AG04450 (cell line): ENCODE measurements around the gene BCOR. TPM values are rescaled to one million over a fixed set of nuclear protein-coding genes. Genes with fewer than 3 reads are reported as not detected.

Source experiments
- CTCF ChIA-PET: fragments of 300-600, 350-600 bp; formaldehyde crosslinking; extraction: SDS; loops from one replicate; lab custom pipeline; 2022; ENCODE audit warnings: antibody characterized with exemption, inconsistent platforms; lab: Charles Lee
- POLR2A ChIA-PET: fragments of 350-600 bp; formaldehyde crosslinking; extraction: SDS; loops from one replicate; lab custom pipeline; 2021; ENCODE audit warnings: antibody characterized with exemption, inconsistent platforms; lab: Yijun Ruan, JAX
- DNase-seq: peaks from one replicate; pipeline ENCODE4 v3.0.0-alpha.2; 2011; ENCODE audit warnings: low read depth, low spot score
- H3K27ac ChIP-seq: one replicate; pipeline ENCODE4 v1.5.1; 2012; ENCODE audit warnings: low read depth, low read length, control low read depth
- H3K27me3 ChIP-seq: one replicate; pipeline ENCODE4 v1.6.0; 2012; ENCODE audit warnings: low read length; ENCODE audit not compliant: control insufficient read depth, insufficient read depth
- H3K4me3 ChIP-seq: 2 replicates; pipeline ENCODE4 v1.5.1; 2011; ENCODE audit warnings: mild to moderate bottlenecking, low read depth, low read length, control low read depth
- H3K9me3 ChIP-seq: 2 replicates; pipeline ENCODE4 v1.5.1; 2012; ENCODE audit warnings: low read length; ENCODE audit not compliant: control insufficient read depth, insufficient read depth
- polyA plus RNA-seq: library from polyadenylated mRNA; depleted of rRNA; stranded (reverse); fragments of >200 nt; gene quantifications from 2 replicates; pipeline ENCODE4 v1.2.3, GENCODE V29; 2011
- TF ChIP-seq, protein P1 (sequence below): IDR thresholded peaks from 2 replicates; pipeline ENCODE4 v1.5.1; 2011; ENCODE audit warnings: low read depth, low read length, control low read depth, inconsistent platforms

Gene BCOR
- polyA plus RNA-seq, 1 experiment = 5.4 TPM

DNA sequence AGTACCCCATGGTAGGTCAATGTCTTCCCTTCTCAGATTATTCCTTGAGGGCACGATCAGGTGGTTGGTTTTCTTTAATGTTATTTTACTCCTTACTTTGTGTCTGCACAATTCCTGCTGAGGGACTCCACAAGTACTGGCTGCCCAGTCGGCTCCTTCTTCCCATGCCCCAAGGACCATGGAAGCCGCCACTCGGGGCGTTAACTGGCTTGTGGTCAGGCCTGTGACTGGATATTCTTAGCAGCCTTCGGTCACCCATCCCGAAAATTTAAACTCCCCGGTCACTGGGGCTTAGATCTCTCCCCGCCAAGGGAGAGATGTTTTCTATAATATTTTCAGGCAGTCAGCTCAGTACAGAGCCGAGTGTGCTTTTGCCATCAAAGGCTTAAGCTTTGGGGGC lies 24.7 kb upstream of the BCOR start:
- no peak for DNase-seq
- ChIA-PET POLR2A (no interaction called here), CTCF (no interaction called here)
- Histone ChIP-seq H3K27me3 (no peaks in the 10 kb centered on the region), H3K9me3 (no peaks in the 10 kb centered on the region), H3K27ac (no peak overlapping the region), H3K4me3 (no peak overlapping the region)
- TF ChIP-seq, protein P1, sequence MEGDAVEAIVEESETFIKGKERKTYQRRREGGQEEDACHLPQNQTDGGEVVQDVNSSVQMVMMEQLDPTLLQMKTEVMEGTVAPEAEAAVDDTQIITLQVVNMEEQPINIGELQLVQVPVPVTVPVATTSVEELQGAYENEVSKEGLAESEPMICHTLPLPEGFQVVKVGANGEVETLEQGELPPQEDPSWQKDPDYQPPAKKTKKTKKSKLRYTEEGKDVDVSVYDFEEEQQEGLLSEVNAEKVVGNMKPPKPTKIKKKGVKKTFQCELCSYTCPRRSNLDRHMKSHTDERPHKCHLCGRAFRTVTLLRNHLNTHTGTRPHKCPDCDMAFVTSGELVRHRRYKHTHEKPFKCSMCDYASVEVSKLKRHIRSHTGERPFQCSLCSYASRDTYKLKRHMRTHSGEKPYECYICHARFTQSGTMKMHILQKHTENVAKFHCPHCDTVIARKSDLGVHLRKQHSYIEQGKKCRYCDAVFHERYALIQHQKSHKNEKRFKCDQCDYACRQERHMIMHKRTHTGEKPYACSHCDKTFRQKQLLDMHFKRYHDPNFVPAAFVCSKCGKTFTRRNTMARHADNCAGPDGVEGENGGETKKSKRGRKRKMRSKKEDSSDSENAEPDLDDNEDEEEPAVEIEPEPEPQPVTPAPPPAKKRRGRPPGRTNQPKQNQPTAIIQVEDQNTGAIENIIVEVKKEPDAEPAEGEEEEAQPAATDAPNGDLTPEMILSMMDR = no peak

- CTCF ChIA-PET = no interaction called here
- POLR2A ChIA-PET = no interaction called here
- no peaks in the 10 kb centered on the region for H3K9me3 ChIP-seq
- no peak overlapping the region for H3K4me3 ChIP-seq
- DNase-seq = no peak
- no peak overlapping the region for H3K27ac ChIP-seq
- TF ChIP-seq, protein P1 = no peak
- no peaks in the 10 kb centered on the region for H3K27me3 ChIP-seq
These were observed 23.9 kb upstream of the BCOR start for GRCh38 chrX:40121618-40122017.

DNA sequence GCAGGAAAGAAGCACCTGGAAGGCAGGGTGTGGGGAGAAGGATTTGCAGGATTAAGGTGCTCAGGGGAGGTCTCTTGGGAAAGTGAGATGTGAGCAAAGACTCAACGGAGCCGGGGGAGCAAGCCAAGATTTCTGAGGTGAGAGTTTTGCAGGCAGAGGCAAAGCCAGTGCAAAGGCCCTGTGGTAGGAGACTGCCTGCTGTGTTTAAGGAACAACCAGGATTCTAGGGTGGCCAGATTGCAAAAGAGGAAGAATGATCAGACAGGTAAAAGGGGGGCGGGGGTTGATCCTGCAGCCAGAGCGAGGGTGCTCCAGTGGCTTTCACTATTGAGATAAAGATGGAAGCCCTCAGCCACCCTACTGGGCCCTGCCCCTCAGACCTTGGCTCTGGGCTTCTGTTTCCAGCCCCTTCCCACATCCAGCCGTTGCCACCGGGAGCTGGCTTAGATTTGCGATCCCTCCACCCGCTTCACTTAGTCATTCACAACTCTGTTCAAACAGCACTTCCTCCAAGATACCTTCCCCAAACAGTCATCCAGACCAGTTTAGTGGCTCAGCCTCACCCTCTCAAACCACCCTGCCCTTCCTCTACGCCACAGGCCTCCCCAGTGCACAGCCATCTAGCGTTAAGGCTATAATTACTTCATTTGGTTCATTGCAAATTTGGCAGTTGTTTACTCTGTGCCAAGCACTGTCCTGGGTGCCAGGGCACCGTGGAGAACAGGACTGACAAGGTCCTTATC lies 23.3 kb upstream of the BCOR start:
- TF ChIP-seq, protein P1 = no peak
- H3K4me3 ChIP-seq = no peak overlapping the region
- no peaks in the 10 kb centered on the region for H3K9me3 ChIP-seq
- H3K27me3 ChIP-seq = no peaks in the 10 kb centered on the region
- H3K27ac ChIP-seq = no peak overlapping the region
- no peak for DNase-seq
- ChIA-PET POLR2A (no interaction called here), CTCF (no interaction called here)

DNA sequence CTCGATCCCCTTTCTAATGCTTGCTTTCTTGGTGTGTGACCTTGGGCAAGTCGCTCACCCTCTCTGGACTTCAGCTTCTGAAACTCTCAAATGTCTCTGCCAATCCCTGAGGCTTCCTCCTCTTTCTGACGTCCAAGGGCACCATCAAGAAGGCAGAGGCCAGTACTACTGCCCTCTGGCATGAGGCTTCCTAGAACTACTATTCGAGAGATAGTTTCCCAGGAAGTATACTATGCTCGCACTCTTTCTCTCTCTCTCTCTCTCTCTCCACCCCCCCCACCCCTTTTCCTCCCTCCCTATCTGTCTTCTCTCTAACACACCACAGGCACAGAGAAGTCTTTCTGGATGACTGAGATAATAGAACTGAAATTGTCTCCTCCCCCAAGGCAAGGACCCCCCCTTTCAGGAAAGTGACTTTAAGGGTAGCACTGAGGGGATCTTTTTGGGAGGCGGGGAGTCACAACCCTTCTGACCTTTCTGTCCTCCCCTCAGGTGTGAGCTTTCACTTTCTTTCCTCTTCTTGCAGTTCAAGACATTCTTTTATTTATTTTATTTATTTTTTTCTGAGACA lies 20.0 kb upstream of the BCOR start:
- DNase-seq = no peak
- Histone ChIP-seq H3K4me3 (no peak overlapping the region), H3K27ac (no peak overlapping the region), H3K27me3 (no peaks in the 10 kb centered on the region), H3K9me3 (no peaks in the 10 kb centered on the region)
- CTCF ChIA-PET = no interaction called here
- POLR2A ChIA-PET = no interaction called here
- TF ChIP-seq, protein P1 = no peak

DNA sequence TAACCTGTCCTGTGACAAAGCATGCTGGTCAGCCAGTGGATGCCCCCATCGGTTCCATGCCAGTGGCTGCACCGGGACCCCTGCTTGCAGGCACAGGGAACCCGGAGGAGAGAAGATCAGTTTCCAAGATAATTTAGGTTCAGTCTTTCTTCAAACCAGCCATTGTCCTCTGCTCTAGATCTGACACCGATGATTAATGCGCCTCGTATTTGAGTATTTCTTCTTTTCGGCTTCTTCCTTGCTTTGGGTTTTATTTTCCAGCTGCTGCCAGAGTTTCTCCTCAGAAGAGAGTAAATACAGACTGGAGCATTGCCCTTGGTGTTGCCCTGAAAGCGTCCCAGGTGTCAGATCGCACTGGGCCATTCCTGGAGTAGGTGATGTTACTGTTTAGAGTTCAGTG lies 19.2 kb upstream of the BCOR start:
- POLR2A ChIA-PET = no interaction called here
- Histone ChIP-seq H3K27ac (no peak overlapping the region), H3K4me3 (no peak overlapping the region), H3K9me3 (no peaks in the 10 kb centered on the region), H3K27me3 (no peaks in the 10 kb centered on the region)
- CTCF ChIA-PET = no interaction called here
- TF ChIP-seq, protein P1 = no peak
- DNase-seq = no peak
